VCaP (cell line): Measurements from ENCODE around the gene SH3RF1.

Experiments
- H3K27ac ChIP-seq: fragments of 450-650 bp; 2 replicates; pipeline ENCODE4 v1.5.1; 2017
- CTCF ChIP-seq: fragments of 450-650 bp; conservative IDR thresholded peaks from 2 replicates; pipeline ENCODE4 v1.5.1; 2017; ENCODE audit warnings: mild to moderate bottlenecking, moderate library complexity

The SH3RF1 gene

DNA sequence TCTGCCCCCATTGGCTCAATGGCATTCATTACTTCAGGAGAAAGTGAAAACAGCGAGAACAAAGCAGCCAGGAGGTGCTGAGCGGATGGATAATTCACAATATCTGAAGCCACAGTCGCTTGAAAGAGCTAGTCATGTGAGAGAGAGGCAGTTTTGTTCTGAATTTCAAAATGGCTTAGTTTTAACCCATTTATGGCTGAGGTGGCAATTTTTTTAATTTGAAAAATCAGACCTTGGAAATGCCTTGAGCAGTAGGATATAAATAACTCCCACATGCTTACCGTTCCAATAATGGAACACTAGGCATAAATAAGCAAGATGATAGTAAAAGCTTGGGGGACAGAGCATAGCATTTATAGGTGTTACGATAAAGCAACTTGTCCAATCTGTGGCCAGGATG, 203.8 kb downstream of the SH3RF1 start:
- H3K27ac ChIP-seq = peak overlapping the region; percentile 100; the same call in 1 of the 2 replicates
- TF ChIP-seq CTCF = no peak

GRCh38 chr4:169064296-169064695, 206.5 kb downstream of the SH3RF1 start:
- peak overlapping the region; percentile 100 for H3K27ac ChIP-seq
- no peak for TF ChIP-seq CTCF

GRCh38 chr4:169063441-169063840, 207.3 kb downstream of the SH3RF1 start:
- no peak for TF ChIP-seq CTCF
- H3K27ac ChIP-seq = peak overlapping the region; percentile 100

DNA sequence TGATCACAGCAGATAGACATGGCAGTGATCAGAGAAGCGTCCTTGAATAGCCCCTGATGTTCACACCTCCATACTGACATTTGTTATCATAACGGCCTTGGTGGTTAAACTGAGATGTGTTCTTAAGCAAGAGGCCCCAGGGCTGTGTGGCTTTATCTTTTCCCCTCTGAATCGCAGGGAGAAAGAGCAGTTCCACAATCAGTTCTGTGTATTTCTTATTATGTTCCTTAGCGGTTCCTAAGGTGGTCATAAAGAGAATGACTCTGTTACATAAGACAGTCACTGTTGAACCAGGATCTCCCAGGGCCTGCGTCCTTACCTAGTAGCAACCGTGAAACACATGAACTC, 207.9 kb downstream of the SH3RF1 start:
- peak overlapping the region; percentile 100 for H3K27ac ChIP-seq
- no peak for TF ChIP-seq CTCF

DNA sequence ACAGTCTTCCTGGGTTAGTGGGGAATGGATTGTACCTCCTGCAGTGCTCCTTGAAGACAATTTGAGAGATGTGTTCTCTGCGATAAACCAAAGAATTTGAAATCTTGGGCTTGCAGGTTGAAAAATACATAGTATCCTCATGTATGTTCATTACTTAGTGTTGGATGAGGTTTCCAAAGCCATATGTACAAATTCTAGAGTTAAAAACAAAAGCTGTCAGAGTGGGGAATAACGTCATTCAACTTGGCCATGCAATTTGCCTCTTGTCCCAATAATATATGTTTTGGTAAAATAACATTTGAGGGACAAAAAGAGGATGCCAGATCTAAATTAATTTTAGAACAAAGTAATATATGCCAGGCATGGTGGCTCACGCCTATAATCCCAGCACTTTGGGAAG, 209.4 kb downstream of the SH3RF1 start:
- TF ChIP-seq CTCF = no peak
- peak overlapping the region; percentile 100 for H3K27ac ChIP-seq

DNA sequence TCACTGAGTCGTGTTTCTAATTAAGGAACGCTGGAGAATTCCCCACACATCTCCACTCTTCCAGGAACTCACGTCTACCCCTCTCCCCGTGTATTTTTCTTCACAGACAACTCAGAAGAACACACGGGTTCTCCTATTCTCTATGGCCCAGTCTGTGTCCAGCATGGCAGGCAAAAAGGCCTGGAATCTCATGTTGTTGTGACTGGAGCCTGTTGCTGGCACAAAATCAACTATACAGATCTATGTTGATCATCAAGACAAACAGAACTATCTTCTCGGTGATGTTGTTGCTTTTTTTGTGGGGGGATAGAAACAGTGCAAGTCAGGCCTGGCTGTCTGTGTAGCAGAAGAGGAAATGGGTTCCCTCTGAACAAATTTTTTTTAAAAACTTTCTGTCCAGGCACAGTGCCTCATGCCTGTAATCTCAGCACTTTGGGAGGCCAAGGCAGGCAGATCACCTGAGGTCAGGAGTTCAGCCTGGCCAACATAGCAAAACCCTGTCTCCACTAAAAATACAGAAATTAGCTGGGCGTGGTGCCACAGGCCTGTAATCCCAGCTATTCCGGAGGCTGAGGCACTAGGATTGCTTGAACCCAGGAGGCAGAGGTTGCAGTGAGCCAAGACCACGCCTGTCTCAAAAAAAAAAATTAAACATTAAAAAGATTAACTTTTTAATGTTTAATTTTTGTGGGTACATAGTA, 210.2 kb downstream of the SH3RF1 start:
- peak overlapping the region; percentile 100 for H3K27ac ChIP-seq

More for the DNA sequence above, 210.2 kb downstream of the SH3RF1 start:
- no peak for TF ChIP-seq CTCF
